Measurements from ENCODE around the gene STX16.

GRCh38 chr20:58628491-58629214 lies 22.4 kb upstream of the STX16 start:
- TF ChIP-seq TAF1 (IDR thresholded peaks at IDR 0.05; ENCODE audit: borderline replicate concordance, insufficient read depth, low read length) (no peak), SIN3A (IDR thresholded peaks at IDR 0.05; ENCODE audit: borderline replicate concordance, insufficient read depth, low read length) (no peak), POLR2AphosphoS5 (IDR thresholded peaks at IDR 0.05; ENCODE audit: low read depth, low read length) (no peak), REST (IDR thresholded peaks at IDR 0.05; ENCODE audit: insufficient read depth in 1 of 2, low read depth in 2 of 2, low read length in 2 of 2) (no peak)

Measured in PFSK-1 (cell line).